ENCODE measurements around the gene ANKS3.

ANKS3 gene

GRCh38 chr16:4679850-4680636, 54.0 kb downstream of the ANKS3 start:
- Histone ChIP-seq H2BK15ac (ENCODE audit: low read length) (no peak overlapping the region), H3K4me2 (ENCODE audit: insufficient read depth, low read length, poor library complexity, severe bottlenecking) (no peak overlapping the region), H3K23ac (ENCODE audit: low read depth, low read length, poor library complexity) (no peak overlapping the region), H2BK120ac (ENCODE audit: low read depth, low read length) (no peak overlapping the region), H3K4me3 (ENCODE audit: low read length in 2 of 2) (no peak overlapping the region), H4K8ac (ENCODE audit: low read depth, low read length) (no peak overlapping the region), H3K14ac (ENCODE audit: low read length) (no peak overlapping the region), H3K27me3 (ENCODE audit: control insufficient read depth in 3 of 3, insufficient read depth in 3 of 3, low read depth in 1 of 3, low read length in 3 of 3) (no peaks in the 10 kb centered on the region), H2AK5ac (ENCODE audit: low read depth, low read length) (no peak overlapping the region), H3K4ac (ENCODE audit: low read length) (no peak overlapping the region), H3K18ac (ENCODE audit: low read length) (no peak overlapping the region), H3K9ac (ENCODE audit: low read depth, low read length, poor library complexity) (no peak overlapping the region), H3K79me1 (ENCODE audit: low read depth, low read length) (peaks cover 6% of the 10 kb centered on the region), H2BK12ac (ENCODE audit: low read length) (no peak overlapping the region), H3K27ac (replicated peaks; ENCODE audit: low read length) (no peak overlapping the region), H4K91ac (ENCODE audit: low read depth, low read length, poor library complexity) (no peak overlapping the region), H3K4me1 (ENCODE audit: control insufficient read depth in 2 of 2, insufficient read depth in 1 of 2, low read depth in 1 of 2, low read length in 2 of 2) (no peaks in the 10 kb centered on the region), H2BK5ac (ENCODE audit: low read length) (no peak overlapping the region), H2AFZ (ENCODE audit: low read length) (no peak overlapping the region), H3K9me3 (replicated peaks in 1 of 2; ENCODE audit: control insufficient read depth in 2 of 2, insufficient read depth in 1 of 2, low read depth in 1 of 2, low read length in 2 of 2) (no peaks in the 10 kb centered on the region), H3K36me3 (replicated peaks in 1 of 2; ENCODE audit: control insufficient read depth in 2 of 2, insufficient read depth in 2 of 2, low read length in 2 of 2) (peaks cover 17 to 76% of the 10 kb centered on the region in 2 donors)
- DNase-seq (ENCODE audit: low spot score), result no peak
- WGBS, 2 donors (ENCODE audit: extremely low coverage in 2 of 2, insufficient read length in 2 of 2, insufficient replicate concordance in 1 of 2), result no CpG with 5 or more reads among the region's 47 CpGs

DNA sequence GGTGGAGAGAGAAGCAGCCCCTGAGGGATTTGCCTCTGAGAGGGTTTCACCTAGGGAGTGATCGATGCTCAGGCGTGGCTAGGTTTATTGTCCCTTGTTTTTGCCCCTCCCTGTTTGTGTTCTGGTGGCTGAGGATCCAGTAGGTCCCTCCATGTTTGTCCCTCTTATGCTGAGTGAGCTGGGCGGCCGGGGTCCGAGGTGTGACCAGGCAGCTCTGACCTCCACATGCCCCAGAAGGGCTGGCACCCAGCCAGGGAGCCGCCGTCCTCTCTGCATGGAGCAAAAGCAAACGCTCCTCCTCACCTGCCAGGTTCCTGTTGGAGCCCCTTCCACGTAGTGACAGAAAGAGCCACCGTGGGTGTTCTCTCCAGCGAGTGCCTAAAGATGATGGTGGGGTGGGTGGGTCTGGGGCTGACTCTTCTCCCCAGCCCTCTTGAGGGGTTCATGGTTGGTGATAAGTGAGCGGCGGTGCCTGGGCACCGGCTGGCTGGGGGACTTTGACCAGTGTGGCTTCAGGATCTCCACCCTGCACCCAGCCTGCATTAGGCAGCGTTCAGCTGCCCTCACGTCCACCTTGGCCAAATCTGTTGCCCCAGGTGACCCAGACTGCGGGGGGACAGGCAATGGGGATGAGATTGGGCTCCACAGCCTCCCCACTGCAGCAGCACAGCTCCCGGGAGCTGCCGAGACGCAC, 54.8 kb downstream of the ANKS3 start:
- WGBS, 2 donors (ENCODE audit: extremely low coverage in 2 of 2, insufficient read length in 2 of 2, insufficient replicate concordance in 1 of 2), result no CpG with 5 or more reads among the region's 20 CpGs
- H3K27ac ChIP-seq (replicated peaks; ENCODE audit: low read length), result no peak overlapping the region
- H3K4ac ChIP-seq (ENCODE audit: low read length), result no peak overlapping the region
- H3K14ac ChIP-seq (ENCODE audit: low read length), result peak overlapping the region; percentile 71
- no peak overlapping the region for H4K8ac ChIP-seq (ENCODE audit: low read depth, low read length)
- no peak overlapping the region for H2AFZ ChIP-seq (ENCODE audit: low read length)
- peaks cover 17 to 72% of the 10 kb centered on the region in 2 donors for H3K36me3 ChIP-seq (replicated peaks in 1 of 2; ENCODE audit: control insufficient read depth in 2 of 2, insufficient read depth in 2 of 2, low read length in 2 of 2)
- no peak overlapping the region for H2BK15ac ChIP-seq (ENCODE audit: low read length)
- H3K18ac ChIP-seq (ENCODE audit: low read length), result no peak overlapping the region
- H3K9me3 ChIP-seq (replicated peaks in 1 of 2; ENCODE audit: control insufficient read depth in 2 of 2, insufficient read depth in 1 of 2, low read depth in 1 of 2, low read length in 2 of 2), result no peaks in the 10 kb centered on the region
- peak overlapping the region; percentile 13 for H2BK5ac ChIP-seq (ENCODE audit: low read length)
- H4K91ac ChIP-seq (ENCODE audit: low read depth, low read length, poor library complexity), result no peak overlapping the region
- no peak overlapping the region for H3K4me3 ChIP-seq (ENCODE audit: low read length in 2 of 2)
- no peak overlapping the region for H3K9ac ChIP-seq (ENCODE audit: low read depth, low read length, poor library complexity)
- no peaks in the 10 kb centered on the region for H3K4me1 ChIP-seq (ENCODE audit: control insufficient read depth in 2 of 2, insufficient read depth in 1 of 2, low read depth in 1 of 2, low read length in 2 of 2)
- no peak overlapping the region for H2BK120ac ChIP-seq (ENCODE audit: low read depth, low read length)
- no peak overlapping the region for H2AK5ac ChIP-seq (ENCODE audit: low read depth, low read length)
- DNase-seq (ENCODE audit: low spot score), result no peak
- peaks cover 6% of the 10 kb centered on the region for H3K79me1 ChIP-seq (ENCODE audit: low read depth, low read length)
- no peak overlapping the region for H3K4me2 ChIP-seq (ENCODE audit: insufficient read depth, low read length, poor library complexity, severe bottlenecking)
- H3K27me3 ChIP-seq (ENCODE audit: control insufficient read depth in 3 of 3, insufficient read depth in 3 of 3, low read depth in 1 of 3, low read length in 3 of 3), result no peaks in the 10 kb centered on the region
- H2BK12ac ChIP-seq (ENCODE audit: low read length), result no peak overlapping the region
- H3K23ac ChIP-seq (ENCODE audit: low read depth, low read length, poor library complexity), result no peak overlapping the region

DNA sequence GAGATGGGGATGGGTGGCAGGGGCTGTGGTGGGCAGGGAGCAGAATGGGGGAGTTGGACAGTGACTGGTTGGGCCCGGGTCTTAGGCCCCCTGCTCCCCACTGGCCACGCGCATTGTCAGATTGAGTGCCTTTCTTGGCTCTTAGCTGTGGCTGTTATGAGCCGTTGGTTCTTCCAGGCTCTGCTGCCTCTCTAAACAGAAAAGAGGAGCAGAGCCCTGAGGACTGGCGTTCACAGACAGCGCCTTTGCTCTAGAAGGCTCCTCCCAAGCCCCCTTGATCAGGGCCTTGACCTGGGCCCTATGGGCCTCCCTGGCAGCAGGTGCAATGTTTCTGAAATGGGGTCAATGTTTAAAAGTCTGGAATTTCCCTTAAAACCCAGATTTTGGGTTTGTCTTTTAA, 55.5 kb downstream of the ANKS3 start:
- Histone ChIP-seq H4K8ac (ENCODE audit: low read depth, low read length) (no peak overlapping the region), H3K14ac (ENCODE audit: low read length) (no peak overlapping the region)
- WGBS, 2 donors (ENCODE audit: extremely low coverage in 2 of 2, insufficient read length in 2 of 2, insufficient replicate concordance in 1 of 2), result no CpG with 5 or more reads among the region's 6 CpGs

DNA sequence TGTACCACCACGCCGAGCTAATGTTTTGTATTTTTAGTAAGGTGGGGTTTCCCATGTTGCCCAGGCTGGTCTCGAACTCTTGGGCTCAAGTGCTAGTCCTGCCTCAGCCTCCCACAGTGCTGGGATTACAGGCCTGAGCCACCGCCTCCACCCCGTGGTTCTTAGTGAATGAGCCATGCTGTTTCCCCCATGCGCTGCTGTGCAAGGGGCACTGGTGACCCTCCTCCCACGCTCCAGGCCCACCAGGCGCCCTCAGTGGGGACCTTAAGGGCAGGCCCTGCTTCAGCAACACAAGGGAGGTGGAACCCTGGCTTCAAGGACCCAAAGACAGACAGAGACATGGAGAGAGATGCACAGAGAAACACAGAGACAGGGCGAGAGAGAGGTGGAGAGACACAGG, 56.1 kb downstream of the ANKS3 start:
- no peak overlapping the region for H2BK5ac ChIP-seq (ENCODE audit: low read length)
- WGBS, 2 donors (ENCODE audit: extremely low coverage in 2 of 2, insufficient read length in 2 of 2, insufficient replicate concordance in 1 of 2), result no CpG with 5 or more reads among the region's 9 CpGs

More for the DNA sequence above, 55.5 kb downstream of the ANKS3 start:
- Histone ChIP-seq H3K36me3 (replicated peaks in 1 of 2; ENCODE audit: control insufficient read depth in 2 of 2, insufficient read depth in 2 of 2, low read length in 2 of 2) (peaks cover 16 to 70% of the 10 kb centered on the region in 2 donors), H3K4me1 (ENCODE audit: control insufficient read depth in 2 of 2, insufficient read depth in 1 of 2, low read depth in 1 of 2, low read length in 2 of 2) (no peaks in the 10 kb centered on the region), H3K9me3 (replicated peaks in 1 of 2; ENCODE audit: control insufficient read depth in 2 of 2, insufficient read depth in 1 of 2, low read depth in 1 of 2, low read length in 2 of 2) (no peaks in the 10 kb centered on the region), H3K23ac (ENCODE audit: low read depth, low read length, poor library complexity) (no peak overlapping the region), H3K27me3 (ENCODE audit: control insufficient read depth in 3 of 3, insufficient read depth in 3 of 3, low read depth in 1 of 3, low read length in 3 of 3) (no peaks in the 10 kb centered on the region), H2BK120ac (ENCODE audit: low read depth, low read length) (no peak overlapping the region), H3K4me2 (ENCODE audit: insufficient read depth, low read length, poor library complexity, severe bottlenecking) (no peak overlapping the region), H3K4me3 (ENCODE audit: low read length in 2 of 2) (no peak overlapping the region), H3K27ac (replicated peaks; ENCODE audit: low read length) (no peak overlapping the region), H2AFZ (ENCODE audit: low read length) (no peak overlapping the region), H3K18ac (ENCODE audit: low read length) (no peak overlapping the region), H3K79me1 (ENCODE audit: low read depth, low read length) (peaks cover 6% of the 10 kb centered on the region), H3K4ac (ENCODE audit: low read length) (no peak overlapping the region), H4K91ac (ENCODE audit: low read depth, low read length, poor library complexity) (no peak overlapping the region), H3K9ac (ENCODE audit: low read depth, low read length, poor library complexity) (no peak overlapping the region), H2AK5ac (ENCODE audit: low read depth, low read length) (no peak overlapping the region), H2BK15ac (ENCODE audit: low read length) (no peak overlapping the region), H2BK12ac (ENCODE audit: low read length) (no peak overlapping the region), H2BK5ac (ENCODE audit: low read length) (no peak overlapping the region)
- no peak for DNase-seq (ENCODE audit: low spot score)

More for the DNA sequence above, 56.1 kb downstream of the ANKS3 start:
- H3K27me3 ChIP-seq (ENCODE audit: control insufficient read depth in 3 of 3, insufficient read depth in 3 of 3, low read depth in 1 of 3, low read length in 3 of 3), result no peaks in the 10 kb centered on the region
- no peak overlapping the region for H4K91ac ChIP-seq (ENCODE audit: low read depth, low read length, poor library complexity)
- H2AK5ac ChIP-seq (ENCODE audit: low read depth, low read length), result no peak overlapping the region
- no peak overlapping the region for H3K18ac ChIP-seq (ENCODE audit: low read length)
- H3K36me3 ChIP-seq (replicated peaks in 1 of 2; ENCODE audit: control insufficient read depth in 2 of 2, insufficient read depth in 2 of 2, low read length in 2 of 2), result peaks cover 16 to 70% of the 10 kb centered on the region in 2 donors
- no peak overlapping the region for H3K4ac ChIP-seq (ENCODE audit: low read length)
- no peak overlapping the region for H2AFZ ChIP-seq (ENCODE audit: low read length)
- no peak overlapping the region for H3K9ac ChIP-seq (ENCODE audit: low read depth, low read length, poor library complexity)
- no peak for DNase-seq (ENCODE audit: low spot score)
- no peak overlapping the region for H3K23ac ChIP-seq (ENCODE audit: low read depth, low read length, poor library complexity)
- H3K27ac ChIP-seq (replicated peaks; ENCODE audit: low read length), result no peak overlapping the region
- H4K8ac ChIP-seq (ENCODE audit: low read depth, low read length), result no peak overlapping the region
- no peak overlapping the region for H2BK12ac ChIP-seq (ENCODE audit: low read length)
- H3K9me3 ChIP-seq (replicated peaks in 1 of 2; ENCODE audit: control insufficient read depth in 2 of 2, insufficient read depth in 1 of 2, low read depth in 1 of 2, low read length in 2 of 2), result no peaks in the 10 kb centered on the region
- H2BK15ac ChIP-seq (ENCODE audit: low read length), result no peak overlapping the region
- no peak overlapping the region for H3K4me3 ChIP-seq (ENCODE audit: low read length in 2 of 2)
- no peak overlapping the region for H3K4me2 ChIP-seq (ENCODE audit: insufficient read depth, low read length, poor library complexity, severe bottlenecking)
- no peak overlapping the region for H3K14ac ChIP-seq (ENCODE audit: low read length)
- peaks cover 6% of the 10 kb centered on the region for H3K79me1 ChIP-seq (ENCODE audit: low read depth, low read length)
- H3K4me1 ChIP-seq (ENCODE audit: control insufficient read depth in 2 of 2, insufficient read depth in 1 of 2, low read depth in 1 of 2, low read length in 2 of 2), result no peaks in the 10 kb centered on the region
- H2BK120ac ChIP-seq (ENCODE audit: low read depth, low read length), result no peak overlapping the region

All from neuronal stem cell (in vitro differentiated cells).